Measurements from ENCODE around the gene SPRY2.

Gene SPRY2

DNA sequence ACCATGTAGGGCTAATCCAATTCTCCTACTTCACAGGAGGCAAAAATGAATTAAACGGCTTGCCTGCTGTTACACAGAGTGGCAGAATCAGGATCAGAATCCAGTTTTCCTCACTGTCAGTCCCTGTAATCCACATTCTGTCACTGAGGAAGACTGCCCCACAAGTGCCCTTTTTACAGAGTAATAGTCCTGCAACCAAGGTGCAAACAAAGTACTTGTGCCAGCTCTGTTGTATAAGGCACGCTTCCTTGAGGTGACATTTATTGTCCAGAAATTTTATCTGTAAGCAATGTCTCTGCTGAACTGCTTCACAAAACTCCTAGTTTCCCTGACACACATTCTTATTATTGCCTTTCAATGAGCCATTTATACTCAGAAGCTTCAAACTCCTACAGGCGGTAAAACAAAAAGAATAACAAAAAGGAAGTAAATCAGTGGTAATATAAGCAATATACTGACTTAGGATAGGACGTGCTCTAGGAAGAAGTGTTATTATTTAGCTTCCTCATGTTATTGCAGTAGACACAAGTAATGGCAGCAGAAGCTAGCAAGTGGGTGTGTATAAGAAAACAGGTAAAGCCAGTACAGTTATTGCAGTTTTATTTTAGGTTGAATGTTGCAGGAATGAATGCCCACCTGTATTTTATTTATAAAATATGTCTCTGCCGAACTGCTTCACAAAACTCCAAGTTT, 28.8 kb downstream of the SPRY2 start:
- no peak for DNase-seq

DNA sequence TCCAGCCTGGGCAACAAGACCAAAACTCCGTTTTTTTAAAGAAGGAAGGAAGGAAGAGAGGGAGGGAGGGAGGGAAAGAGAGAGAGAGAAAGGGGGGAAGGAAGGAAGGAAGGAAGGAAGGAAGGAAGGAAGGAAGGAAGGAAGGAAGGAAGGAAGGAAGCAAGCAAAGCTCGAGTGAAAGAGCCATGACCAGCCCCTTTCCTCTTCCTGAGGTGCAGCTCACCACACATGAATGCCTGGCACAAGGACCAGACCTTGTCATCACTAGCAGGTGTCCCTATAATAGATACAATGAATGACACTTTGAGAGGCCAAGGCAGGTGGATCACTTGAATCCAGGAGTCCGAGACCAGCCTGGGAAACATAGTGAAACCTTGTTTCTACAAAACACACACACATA, 31.0 kb downstream of the SPRY2 start:
- DNase-seq = no peak

DNA sequence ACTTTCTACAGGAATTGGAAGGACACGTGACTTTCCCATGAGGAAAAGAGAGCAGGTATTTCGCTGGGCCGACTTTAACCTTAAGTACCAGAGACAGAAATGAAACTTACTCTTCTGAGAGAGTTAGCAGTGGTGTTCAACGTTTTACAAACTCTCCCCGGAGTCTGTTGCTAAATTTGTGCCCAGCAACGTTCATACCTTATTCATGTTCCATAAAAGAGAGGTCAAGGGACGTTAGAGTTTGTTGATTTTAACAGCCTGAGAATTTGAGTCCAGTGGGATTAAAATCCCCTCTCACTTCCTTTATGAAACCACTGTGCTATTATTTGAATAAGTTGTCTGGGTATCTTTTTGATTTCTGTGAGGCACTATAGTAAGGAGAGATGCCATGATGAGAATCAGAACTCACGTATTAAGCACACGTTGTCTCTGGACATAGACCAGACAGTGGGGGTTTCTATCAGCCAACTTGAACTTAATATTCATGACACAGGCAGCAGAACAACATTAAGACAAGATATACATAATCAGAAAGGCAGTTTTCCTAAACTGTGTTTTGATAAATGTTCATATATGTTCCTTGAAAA, 33.4 kb downstream of the SPRY2 start:
- DNase-seq = no peak

DNA sequence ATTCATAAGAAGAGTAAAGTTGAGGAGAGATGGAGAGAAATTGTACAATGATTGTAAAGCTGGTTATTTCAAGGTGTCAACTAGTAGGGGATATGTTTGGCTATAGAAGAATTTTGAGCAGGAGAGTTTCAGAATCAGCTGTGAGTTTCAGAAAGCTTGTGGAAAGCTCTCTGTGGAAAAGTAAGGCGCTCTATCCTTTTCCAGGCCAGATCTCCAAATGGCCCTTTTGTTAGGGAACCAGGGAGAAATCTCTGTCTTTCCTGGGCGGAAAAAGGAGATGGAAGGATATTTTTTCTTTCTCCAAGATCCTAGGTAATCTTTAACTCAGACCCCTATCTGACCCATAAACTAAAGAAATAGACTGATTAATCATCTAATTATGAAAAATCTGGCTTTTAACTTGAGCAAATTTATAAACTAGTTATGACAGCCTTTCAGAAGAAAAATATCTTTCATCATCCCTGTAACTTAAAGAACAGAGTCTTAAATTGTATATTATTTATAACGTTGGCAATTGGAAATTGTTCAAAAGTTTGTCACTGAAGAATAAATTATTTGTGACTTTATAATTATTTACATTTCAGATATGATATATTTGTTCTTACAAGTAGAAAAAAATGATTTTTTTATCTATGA, 34.5 kb downstream of the SPRY2 start:
- no peak for DNase-seq

DNA sequence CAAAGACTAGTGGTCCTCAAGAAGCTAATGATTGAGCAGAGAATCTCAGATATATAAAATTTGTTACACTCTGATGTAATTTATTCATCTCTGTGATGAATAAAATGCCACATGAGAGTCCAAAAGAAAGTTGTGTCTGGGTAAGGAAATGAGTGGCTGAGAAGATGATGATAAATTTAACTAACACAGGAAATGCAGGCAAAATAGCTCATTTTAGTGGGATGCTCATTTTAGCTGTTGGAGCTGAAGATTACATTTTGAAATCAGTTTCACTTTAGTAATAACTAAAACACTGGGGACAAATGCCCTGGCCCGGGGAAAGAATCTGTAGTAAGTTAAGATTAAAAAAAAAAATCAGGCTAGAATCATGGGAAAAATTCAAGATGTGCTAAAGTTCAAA, 35.2 kb downstream of the SPRY2 start:
- no peak for DNase-seq

DNA sequence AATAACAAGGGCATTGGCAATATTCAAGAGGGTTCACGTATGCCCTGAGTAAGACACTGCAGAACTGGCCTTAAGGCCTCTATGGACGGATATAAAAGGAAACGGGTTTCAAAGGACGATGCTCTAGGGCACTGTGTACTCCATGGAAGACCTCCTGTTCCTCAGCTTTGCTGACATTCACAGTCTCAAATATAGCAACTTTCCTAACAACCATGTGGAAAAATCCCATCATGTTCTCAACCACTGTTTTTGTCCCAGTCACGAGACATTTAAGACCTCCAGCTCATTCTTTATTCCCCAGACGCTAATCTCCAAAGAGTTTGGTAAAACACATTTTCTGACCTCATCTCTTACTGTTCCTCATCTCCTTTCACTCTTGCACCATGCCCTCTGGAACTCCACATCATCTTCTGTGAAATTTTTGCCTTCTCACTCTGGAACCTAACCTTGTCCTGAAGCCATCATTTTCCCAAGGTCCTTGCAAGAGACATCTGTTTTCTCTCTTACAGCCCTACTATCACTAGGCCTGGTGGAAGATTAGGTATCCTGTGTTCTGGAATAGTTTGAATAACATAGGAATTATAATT, 37.6 kb downstream of the SPRY2 start:
- DNase-seq = no peak

DNA sequence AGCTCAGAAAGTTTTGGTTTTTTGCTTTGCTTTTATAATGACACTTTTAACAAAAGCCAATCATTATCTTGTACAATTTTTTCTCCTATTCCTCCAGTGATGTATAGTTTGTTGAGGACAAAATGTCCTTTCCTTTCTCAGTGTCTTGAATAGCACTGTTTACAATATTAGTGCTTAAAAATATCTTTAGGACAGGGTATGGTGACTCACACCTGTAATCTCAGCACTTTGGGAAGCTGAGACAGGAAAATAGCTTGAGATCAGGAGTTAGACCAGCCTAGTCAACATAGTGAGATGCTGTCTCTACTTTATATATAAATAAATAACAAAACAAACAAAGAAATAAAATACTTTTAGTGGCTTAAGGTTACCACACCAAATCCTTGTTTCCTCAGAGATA, 41.9 kb downstream of the SPRY2 start:
- DNase-seq = no peak

DNA sequence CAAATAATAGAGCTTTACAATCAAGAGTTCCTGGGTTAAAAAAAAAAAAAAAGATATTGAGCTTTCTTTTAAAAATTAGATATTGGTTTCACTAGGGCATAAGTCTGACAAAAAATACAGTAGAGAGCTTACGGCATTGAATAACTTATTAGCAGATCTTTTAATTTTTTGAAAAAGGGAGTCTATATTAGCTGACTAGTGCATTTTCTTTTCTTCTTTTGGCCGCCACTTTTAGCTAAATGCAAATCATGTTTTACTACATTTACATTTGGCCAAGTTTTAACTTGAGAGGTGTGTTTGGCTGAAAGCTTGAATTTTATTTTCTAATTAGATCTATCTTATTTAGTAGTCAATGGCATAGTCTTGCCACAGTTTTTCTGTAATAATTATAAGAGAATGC, 43.4 kb downstream of the SPRY2 start:
- no peak for DNase-seq

DNA sequence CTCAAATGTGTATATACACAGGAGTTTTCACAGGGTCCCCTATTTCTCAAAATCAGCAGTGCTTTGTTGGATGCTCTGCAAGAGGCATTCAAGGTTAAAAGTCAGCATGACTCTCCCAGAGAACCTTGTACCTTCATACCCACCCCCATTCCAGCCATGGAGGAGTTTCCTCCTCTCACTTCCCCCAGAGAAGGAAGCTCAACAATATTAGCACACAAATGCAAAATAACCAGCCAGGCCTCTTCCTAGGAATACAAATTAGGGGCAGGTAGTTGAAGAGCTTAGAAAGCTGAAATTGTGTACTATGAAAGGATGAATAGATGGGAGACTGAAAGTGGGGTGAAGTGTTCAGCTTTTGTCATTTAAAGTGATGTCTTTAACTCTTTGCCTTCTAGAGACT, 43.8 kb downstream of the SPRY2 start:
- no peak for DNase-seq

DNA sequence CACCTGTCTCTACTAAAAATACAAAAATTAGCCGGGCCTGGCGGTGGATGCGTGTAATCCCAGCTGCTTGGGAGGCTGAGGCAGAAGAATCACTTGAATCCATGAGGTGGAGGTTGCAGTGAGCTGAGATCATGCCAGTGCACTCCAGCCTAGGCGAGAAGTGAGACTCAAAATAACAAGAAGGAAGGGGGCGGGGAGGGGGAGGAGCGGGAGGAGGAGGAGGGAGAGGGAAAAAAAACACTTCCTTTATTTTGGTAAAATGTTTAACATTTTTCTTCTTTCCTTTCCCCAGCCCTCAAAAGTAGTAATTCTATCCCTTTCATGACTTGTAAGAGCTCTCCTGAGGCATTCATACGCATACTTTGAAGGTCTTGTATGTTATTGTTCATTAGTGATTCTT, 44.3 kb downstream of the SPRY2 start:
- DNase-seq = no peak

DNA sequence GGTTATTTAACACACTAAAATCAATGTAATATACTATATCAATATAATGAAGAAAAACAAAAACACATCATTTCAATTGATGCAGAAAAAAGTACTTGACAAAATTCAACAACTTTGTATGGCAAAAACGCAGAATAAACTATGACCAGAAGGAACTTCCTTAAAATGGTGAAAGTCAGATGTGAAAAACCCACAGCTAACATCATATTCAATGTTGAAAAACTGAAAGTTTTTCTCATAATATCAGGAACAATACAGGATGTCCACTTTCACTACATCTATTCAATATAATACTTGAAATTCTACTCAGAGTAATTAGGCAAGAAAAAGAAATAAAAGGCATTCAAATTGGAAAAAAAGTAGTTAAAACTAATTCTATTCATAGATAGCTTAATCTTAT, 50.3 kb downstream of the SPRY2 start:
- no peak for DNase-seq
